ENCODE results near the gene SLFN5.
"Not testable (repeated sequence)": the region's sequence is repeated elsewhere in the genome, so short reads cannot be mapped to it uniquely, and the experiment has no call there.

The SLFN5 gene

GRCh38 chr17:35243561-35244340, 879 bp downstream of the SLFN5 start:
- peak; percentile 57 for DNase-seq

DNA sequence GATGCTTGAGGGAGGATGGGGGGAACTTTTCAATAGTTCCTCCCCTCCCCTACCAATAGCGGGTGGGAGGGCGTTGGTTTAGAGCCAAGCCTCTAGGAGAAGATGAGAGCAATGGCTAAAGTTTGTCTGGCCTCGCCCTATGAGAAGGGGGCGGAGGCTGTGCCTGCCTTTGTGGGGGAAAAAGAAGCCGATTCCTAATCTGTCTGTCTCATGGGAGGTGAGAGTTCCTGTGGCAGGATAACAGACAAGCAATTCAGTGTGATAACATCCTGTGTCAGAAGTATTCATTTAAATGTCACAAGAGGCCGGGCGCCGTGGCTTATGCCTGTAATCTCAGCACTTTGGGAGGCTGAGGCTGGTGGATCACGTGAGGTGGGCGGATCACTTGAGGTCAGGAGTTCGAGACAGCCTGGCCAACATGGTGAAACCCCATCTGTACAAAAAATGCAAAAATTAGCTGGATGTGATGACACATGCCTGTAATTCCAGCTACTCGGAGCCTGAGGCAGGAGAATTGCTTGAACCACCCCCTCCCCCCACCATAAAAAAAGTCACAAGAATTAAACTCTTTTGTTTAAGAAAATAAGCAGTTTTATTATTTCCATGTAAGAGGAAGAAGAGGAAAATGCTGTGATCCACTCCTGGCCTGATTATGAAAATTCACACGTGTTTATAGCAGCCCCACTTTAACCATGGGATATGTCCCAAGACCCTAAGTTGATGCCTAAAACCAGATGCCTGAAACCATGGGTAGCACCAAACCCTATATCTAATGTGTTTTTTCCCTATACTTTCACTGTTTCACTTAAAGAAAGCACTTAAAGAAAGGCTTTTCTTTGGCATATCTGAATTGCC, 1.7 kb downstream of the SLFN5 start:
- DNase-seq = peak; percentile 89

DNA sequence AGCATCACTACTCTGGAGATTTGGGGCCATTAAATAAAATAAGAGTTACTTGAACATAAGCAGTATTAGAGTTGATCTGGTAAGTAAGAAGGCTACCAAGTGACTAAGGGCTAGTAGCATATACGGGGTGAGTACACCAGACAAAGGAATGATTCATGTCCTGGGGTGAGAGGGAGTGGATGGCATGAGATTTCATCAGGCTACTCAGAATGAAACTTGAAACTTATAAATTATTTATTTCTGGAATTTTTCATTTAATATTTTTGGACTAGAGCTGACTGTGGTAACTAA, 2.3 kb downstream of the SLFN5 start:
- peak; percentile 23 for DNase-seq

GRCh38 chr17:35252651-35253050, 9.8 kb downstream of the SLFN5 start:
- no peak for DNase-seq

GRCh38 chr17:35254107-35254773, 11.4 kb downstream of the SLFN5 start:
- DNase-seq = no peak

- no peak for DNase-seq
Measured at GRCh38 chr17:35255316-35255715, 12.4 kb downstream of the SLFN5 start.

- DNase-seq = peak; percentile 25
Measured at GRCh38 chr17:35256629-35257028, 13.8 kb downstream of the SLFN5 start.

DNA sequence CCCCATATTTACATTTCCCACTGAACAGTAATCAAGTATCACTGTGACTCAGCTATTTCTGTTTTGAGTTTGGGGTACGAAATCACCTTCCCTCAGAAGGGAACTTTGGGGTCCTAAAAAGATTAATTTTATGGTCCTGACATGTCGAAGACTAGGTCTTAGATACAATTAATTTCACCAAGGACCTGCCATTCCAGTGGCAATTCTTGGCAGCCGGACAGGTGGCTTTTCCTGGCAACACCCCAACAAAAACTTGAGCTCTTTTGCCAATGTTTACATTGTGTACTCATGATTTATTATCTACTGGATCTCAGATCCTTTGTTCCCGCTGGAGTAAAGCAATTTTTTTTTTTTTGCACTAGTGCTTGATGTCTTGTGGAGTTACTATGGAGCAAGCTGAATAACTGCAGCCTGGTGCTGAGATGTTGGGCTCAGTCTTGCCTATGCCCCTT, 14.4 kb downstream of the SLFN5 start:
- no peak for DNase-seq

DNA sequence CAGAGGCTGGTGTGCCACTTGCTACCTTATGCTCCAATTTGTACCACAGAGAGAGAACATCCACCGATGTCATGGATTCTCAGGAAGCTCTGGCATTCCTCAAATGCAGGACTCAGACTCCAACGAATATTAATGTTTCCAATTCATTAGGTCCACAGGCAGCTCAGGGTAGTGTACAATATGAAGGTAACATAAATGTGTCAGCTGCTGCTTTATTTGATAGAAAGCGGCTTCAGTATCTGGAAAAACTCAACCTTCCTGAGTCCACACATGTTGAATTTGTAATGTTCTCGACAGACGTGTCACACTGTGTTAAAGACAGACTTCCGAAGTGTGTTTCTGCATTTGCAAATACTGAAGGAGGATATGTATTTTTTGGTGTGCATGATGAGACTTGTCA, 16.1 kb downstream of the SLFN5 start:
- no peak for DNase-seq

- DNase-seq = no peak
Measured at GRCh38 chr17:35265071-35265470, 22.2 kb downstream of the SLFN5 start.

DNA sequence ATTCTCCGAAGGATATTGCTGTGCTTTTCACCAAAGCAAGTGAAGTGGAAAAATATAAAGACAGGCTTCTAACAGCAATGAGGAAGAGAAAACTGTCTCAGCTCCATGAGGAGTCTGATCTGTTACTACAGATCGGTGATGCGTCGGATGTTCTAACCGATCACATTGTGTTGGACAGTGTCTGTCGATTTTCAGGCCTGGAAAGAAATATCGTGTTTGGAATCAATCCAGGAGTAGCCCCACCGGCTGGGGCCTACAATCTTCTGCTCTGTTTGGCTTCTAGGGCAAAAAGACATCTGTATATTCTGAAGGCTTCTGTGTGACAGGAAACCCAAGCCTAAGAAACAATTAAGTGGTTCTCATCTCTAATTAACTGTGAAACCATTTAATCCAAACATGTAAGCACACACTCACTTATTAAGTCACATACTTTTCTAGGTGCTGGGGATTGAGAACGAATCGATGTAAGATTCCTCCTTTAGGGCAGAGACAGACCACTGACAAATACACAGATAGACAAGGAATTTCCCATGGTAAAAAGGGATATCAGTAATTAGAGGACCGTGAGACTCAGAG, 22.8 kb downstream of the SLFN5 start:
- no peak for DNase-seq

DNA sequence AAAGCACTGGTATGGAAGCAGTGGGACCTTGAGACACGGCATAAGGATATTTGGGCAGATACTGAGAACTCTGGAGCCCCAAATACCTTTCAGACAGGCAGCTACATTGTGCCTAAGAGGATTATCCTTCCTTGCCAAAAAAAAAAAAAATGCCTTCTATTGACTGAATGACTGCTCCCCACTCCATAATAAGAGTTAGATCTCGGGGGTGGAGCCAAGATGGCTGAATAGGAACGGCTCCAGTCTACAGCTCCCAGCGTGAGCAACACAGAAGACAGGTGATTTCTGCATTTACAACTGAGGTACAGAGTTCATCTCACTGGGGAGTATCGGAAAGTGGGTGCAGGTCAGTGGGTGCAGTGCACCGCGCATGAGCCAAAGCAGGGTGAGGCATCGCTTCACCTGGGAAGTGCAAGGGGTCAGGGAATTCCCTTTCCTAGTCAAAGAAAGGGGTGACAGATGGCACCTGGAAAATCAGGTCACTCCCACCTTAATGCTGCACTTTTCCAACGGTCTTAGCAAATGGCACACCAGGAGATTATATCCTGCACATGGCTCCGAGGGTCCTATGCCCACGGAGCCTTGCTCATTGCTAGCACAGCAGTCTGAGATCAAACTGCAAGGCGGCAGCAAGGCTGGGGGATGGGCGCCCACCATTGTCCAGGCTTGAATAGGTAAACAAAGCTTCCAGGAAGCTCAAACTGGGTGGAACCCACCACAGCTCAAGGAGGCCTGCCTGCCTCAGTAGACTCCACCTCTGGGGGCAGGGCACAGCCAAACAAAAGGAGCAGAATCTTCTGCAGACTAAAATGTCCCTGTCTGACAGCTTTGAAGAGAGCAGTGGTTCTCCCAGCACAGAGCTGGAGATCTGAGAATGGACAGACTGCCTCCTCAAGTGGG, 31.5 kb downstream of the SLFN5 start:
- DNase-seq = peak; percentile 41

DNA sequence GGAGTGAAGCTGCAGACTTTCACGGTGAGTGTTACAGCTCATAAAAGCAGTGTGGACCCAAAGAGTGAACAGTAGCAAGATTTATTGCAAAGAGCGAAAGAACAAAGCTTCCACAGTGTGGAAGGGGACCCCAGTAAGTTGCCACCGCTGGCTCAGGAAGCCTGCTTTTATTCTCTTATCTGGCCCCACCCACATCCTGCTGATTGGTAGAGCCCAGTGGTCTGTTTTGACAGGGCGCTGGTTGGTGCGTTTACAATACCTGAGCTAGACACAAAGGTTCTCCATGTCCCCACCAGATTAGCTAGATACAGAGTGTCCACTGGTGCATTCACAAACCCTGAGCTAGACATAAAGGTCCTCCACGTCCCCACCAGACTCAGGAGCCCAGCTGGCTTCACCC, 35.6 kb downstream of the SLFN5 start:
- DNase-seq = not testable (repeated sequence)

DNA sequence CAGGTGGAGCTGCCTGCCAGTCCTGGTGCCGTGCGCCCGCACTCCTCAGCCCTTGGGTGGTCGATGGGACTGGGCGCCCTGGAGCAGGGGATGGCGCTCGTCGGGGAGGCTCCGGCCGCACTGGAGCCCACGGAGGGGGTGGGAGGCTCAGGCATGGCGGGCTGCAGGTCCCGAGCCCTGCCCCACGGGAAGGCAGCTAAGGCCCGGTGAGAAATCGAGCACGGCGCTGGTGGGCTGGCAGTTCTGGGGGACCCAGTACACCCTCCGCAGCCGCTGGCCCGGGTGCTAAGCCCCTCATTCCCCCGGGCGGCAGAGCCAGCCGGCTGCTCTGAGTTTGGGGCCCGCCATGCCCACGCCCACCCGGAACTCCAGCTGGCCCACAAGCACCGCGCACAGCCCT, 36.0 kb downstream of the SLFN5 start:
- not testable (repeated sequence) for DNase-seq

DNA sequence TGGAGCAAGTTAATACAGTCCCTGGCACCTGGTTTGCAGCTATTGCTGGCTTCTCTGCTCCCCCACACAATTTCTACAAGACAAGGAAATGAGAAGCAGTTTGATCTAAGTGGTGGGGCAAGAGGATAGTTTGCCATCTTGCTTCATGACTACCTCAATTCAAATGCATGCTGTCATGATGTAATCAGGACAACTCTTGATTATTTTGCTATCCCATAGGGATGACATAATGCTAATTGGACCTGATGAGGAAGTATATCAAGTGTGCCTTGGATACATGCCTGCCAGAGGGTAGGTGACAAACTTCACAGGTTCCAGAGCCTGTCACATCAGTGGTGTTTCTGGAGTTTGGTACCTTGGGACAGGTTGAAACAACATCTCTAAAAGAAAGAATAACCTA, 40.9 kb downstream of the SLFN5 start:
- DNase-seq = no peak

DNA sequence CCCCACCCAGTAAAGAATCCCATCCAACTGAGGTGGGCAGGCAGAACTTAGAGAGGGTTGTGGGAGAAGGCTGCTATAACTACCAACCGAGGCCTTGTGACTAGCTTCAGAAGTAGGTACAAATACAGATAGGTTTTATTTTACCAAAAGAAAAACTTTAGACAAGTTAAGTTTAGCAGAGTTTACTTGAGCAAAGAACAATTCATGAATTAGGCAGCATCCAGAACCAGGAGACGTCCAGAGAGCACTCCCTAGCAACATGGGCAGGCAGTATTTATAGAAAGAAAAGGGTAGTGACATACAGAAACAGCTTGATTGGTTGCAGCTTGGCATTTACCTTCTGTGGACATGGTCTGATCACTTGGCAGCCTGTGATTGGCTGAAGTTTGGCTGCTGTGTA, 42.1 kb downstream of the SLFN5 start:
- DNase-seq = no peak

DNA sequence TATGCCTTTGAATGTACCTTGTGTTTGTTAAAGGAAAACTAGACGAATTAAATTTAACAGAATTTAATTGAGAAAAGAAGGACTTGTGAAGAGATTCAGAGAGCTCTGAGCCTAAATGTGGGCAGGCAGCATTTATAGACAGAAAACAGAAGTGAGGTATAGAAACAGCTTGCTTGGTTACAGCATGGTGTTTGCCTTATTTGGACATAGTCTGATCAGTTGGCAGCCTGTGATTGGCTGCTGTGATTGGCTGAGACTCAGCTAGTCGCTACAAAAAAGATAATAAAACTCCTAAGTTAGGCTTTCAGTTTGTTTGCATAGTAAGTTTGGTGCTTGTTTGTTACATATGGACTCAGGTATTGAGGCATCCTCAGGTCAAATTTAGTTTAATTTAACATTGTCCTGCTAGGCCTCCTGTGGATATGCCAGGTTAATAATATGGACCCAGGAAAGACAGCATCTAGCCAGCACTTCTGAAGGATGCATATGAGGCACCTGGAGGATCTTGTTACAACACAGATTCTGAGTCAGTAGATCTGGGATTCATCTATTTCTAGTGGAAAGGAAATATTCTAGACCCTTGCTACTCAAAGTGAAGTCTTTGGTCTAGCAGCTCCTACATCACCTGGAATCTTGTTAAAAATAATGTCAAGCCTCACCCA, 43.4 kb downstream of the SLFN5 start:
- DNase-seq = peak; percentile 51

GRCh38 chr17:35287286-35287811, 44.5 kb downstream of the SLFN5 start:
- no peak for DNase-seq

GRCh38 chr17:35289222-35289621, 46.4 kb downstream of the SLFN5 start:
- DNase-seq = peak; percentile 19

DNA sequence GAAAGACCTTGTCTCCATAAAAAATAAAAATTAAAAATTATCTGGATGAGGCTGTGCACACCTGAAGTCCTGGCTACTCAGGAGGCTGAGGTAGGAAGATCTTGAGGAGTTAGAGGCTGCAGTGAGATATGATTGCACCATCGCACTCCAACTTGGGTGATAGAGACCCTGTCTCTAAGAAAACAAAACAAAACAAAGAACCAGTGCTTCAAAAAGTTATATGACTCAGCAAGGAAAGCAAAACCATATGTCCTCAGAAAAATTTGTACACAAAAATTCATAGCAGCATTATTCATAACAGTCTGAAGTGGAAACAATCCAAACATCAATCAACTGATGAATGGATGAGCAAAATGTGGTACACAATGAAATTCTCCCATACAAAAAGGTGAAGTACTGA, 48.9 kb downstream of the SLFN5 start:
- DNase-seq = no peak

- DNase-seq = no peak
Measured at GRCh38 chr17:35293151-35293847, 50.4 kb downstream of the SLFN5 start.
